Fibroblast of villous mesenchyme (primary cell): ENCODE measurements around the gene ZCCHC9. TPM values are rescaled to one million over a fixed set of nuclear protein-coding genes. Genes with fewer than 3 reads are reported as not detected.

Experiments used
- DNase-seq: peaks from one replicate; pipeline ENCODE4 v3.0.0-alpha.2; 2010; ENCODE audit warnings: low read depth
- H3K4me3 ChIP-seq: 2 replicates; pipeline ENCODE4 v1.5.1; 2011; ENCODE audit warnings: low read depth, mild to moderate bottlenecking, low read length
- CTCF ChIP-seq: IDR thresholded peaks from 2 replicates; pipeline ENCODE4 v1.5.1; 2012; ENCODE audit warnings: low read depth, mild to moderate bottlenecking, low read length; ENCODE audit not compliant: insufficient read depth
- total RNA-seq: library from RNA; depleted of rRNA; stranded (reverse); fragments of >200 nt; gene quantifications from 2 replicates; pipeline ENCODE4 v1.2.3, GENCODE V29; 2012

The ZCCHC9 gene
- total RNA-seq, 1 donor: 33.7 TPM

DNA sequence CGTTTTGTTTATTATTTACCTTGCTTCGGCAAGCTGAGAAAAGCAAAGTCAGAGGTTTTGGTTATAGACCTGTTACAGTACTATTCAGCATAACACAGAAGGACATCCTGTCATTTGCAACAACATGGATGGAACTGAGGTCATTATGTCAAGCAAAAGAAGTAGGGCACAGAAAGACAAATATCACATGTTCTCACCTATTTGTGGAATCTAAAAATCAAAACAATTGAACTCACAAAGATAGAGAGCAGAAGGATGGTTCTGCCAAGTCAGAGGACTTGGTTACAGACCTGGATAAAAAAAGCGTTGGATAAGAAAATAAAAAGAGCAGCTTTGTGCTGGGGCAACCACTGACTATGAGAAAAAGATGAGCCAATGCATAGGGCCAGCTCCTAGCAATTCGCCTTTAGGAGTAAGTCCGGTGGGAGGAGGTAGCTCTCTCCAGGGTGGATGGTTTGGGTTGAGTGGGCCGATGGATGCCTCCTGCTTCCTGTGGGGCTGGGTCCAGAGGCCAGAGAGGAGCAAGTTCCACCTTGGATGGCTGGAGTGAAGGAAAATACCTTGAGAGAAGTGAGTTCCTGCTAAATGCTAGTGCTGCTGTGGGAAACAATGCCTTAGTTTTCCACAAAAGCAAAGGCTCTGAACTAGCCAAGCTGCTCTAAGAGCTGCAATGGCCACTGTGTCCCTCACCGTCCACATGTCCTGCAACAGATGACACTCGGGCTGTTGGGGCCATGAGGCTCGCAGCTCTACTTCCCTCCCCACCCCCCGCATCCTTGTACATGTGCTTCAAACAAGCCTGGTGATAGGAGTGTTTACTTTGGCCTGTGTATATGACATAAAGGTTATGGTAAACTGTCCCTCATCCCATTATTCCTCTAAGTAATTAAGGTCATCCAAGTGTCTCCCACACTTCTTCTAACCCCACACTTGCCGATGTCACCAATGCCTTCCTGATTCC, 54.2 kb downstream of the ZCCHC9 start:
- DNase-seq: no peak
- TF ChIP-seq CTCF: no peak
- H3K4me3 ChIP-seq: no peak overlapping the region

DNA sequence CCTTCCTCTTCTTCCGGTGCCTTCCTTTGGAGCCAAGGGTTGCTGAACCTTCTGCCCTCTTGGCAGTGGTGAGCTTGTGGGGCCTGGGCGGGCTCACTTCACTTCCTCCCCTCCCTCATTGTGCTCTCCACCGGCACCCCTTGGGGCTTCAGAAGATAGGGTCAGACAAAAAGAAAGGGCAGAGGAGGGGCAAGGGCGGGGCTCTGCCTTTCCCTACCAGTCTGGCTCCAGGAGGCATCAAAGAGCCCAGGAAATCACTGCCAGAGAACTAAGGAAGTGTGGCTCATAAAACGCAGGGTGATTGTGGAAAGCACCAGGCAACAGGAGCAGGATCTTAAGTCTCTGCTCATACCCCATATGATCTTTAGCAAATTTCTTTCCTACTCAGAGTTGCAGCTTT, 57.7 kb downstream of the ZCCHC9 start:
- no peak for TF ChIP-seq CTCF
- no peak overlapping the region for H3K4me3 ChIP-seq
- no peak for DNase-seq

DNA sequence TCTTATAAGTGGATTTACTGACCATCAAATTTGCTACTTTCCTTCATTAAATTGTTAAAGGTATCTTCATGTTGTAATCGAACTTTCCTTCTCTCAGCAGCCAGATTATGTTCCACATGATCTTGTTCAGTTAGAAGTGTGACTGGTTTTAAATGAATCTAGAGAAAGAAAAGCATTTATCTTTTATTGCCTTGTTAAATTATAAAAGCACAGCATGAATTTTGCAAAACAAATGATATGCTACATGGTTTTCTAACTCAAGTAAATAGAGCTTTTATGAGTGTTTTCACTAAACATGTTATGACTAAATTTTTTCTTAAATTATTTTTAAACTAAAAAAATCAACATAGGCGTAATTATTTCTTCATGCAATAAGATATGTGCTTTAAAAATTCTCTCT, 58.5 kb downstream of the ZCCHC9 start:
- H3K4me3 ChIP-seq: no peak overlapping the region
- no peak for TF ChIP-seq CTCF
- DNase-seq: no peak

GRCh38 chr5:81360640-81361039, 59.3 kb downstream of the ZCCHC9 start:
- H3K4me3 ChIP-seq: no peak overlapping the region
- no peak for TF ChIP-seq CTCF
- DNase-seq: no peak

DNA sequence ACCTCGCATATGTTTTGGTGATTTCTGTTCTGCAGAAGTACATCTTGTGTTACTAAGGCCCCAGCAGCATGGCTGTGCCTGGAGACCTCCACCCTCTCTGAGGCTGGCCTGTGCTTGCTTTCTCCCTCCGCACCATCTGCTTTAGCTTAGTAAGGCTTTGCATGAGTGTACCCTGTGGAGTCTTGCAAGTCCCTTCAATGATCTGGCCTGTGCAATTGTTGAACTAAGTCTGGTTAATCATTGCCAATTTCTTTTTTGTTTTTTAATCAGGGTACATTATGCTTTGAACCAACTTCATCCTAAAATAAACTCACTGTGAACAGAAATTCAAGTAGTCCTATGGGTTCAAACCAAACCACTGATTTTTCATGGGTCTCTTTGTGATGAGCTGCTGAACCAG, 60.2 kb downstream of the ZCCHC9 start:
- no peak for TF ChIP-seq CTCF
- DNase-seq: no peak
- no peak overlapping the region for H3K4me3 ChIP-seq

Other genes with a start within 250 kb of the ZCCHC9 start
- 0.43 and 0.97 TPM in 2 replicates for gene CKMT2, start 68.3 kb upstream of the ZCCHC9 start, total RNA-seq
- gene ACOT12, start 92.5 kb downstream of the ZCCHC9 start, total RNA-seq: not detected in 2 replicates